LHCN-M2 (cell line): ENCODE measurements around the gene FNDC5. TPM values are rescaled to one million over a fixed set of nuclear protein-coding genes. Genes with fewer than 3 reads are reported as not detected.
A peak's percentile ranks its signal among the peaks of the same experiment; 100 is the strongest.

ENCODE experiments used
- DNase-seq: peaks from one replicate; pipeline ENCODE4 v3.0.0-alpha.2; 2012; ENCODE audit warnings: low read depth
- total RNA-seq: library from RNA; depleted of rRNA; stranded (reverse); fragments of >200 nt; gene quantifications from 2 replicates; pipeline ENCODE4 v1.2.3, GENCODE V29; 2014

The FNDC5 gene
- total RNA-seq, 1 experiment from 2014 or later = 28.5 TPM

DNA sequence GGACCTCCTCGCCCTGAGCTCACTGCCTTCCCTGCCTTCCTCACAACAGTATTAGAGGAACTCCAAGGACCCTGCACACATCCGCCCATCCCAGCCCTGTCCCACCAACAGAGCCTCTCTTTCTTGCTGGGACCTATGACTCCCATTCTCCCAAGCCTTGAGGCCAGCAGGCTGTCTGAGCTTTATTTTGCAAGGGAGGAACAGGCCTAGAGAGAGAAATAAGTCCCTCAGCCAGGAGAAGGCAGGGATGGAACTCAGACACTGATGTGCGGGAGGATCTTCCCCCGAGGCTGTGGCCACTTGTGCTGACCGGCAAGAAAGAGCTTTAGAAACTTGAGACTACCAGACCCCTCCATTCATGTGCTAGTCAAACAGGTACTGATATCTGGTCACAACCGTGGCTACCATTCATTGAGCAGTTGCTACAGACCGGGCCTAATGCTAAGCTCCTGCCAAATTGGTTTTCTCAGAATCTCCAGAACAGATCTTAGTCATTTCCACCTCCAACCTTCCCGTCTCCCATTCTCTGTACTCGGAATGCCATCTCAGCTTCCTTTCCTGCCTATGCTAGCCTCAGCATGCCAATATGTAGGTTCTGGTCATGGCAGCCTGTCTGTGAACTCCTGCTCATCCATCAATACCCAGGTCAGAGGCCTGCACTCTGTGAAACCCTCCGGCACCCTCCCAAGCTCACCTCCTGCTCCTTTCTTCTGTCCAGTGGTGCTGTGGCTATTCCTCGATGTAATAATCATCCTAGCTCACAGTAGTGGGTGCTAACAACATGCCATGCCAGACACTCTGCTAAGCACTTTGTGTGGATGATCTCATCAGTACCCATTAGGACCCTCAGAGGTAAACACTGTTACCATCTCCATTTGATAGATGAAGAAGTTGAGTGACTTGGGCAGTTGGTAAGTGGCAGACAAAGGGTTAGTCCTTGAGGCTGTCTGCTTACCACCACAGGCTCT is 26.7 kb upstream of the FNDC5 start:
- DNase-seq = no peak

DNA sequence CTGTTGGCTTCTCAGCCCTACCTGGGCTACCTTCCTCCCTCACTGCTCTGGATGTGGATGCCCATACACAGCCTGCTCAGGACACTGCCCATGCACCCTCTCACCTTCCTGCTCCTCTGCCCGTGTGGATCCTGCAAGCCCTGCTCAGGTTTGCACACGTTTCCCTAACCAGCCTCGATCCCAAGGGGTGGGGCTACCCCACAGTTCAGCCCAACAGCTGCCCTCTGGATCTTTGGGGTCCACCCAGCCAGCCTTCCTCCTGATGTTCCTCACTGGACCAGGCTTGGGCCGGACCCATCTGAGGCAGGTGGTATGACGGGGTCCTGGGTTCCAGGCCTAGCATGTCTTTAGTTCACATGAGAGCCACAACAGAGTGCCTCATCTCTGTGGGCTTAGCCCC is 25.7 kb upstream of the FNDC5 start:
- no peak for DNase-seq

DNA sequence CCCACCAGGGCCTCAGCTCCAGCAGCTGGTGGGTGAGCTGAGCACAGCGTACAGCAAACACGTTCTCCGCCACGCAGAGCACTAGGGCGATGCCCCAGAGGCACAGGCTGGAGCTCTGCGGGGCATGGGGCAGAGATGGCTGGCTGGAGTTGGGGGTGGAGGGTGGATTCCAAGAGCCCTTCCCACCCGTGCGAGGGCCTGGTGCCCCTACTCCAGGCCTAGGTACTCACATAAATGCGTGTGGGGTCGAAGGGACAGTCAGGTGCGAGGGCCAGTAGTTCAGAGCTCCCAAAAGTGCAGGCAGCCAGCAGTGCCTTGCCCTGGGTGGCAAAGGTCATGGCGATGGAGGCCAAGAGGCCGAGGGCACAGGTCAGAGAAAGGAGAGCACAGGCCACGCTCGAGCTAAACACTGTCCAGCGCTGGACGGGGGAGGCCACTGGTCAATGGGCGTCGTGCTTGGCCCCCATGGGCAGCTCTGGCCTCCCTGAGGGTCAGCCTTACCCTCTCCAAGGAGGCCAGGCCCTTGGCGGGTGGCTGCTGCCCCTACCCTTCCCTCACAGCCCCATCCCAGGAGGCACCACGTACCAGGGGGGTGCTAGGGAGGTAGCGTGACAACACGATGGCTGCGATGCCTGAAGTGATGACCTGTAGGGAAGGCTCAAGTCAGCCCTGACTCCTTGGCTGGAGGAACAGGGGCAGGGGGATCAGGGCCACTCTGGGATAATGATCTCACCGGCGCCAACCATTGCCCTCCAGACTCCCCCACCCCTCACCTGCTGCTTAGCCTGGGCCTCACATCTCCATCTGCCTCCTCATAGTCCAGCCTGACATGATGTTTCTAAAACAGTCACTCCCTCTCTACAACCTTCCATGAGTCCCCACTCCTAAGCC is 24.9 kb upstream of the FNDC5 start:
- DNase-seq = no peak

DNA sequence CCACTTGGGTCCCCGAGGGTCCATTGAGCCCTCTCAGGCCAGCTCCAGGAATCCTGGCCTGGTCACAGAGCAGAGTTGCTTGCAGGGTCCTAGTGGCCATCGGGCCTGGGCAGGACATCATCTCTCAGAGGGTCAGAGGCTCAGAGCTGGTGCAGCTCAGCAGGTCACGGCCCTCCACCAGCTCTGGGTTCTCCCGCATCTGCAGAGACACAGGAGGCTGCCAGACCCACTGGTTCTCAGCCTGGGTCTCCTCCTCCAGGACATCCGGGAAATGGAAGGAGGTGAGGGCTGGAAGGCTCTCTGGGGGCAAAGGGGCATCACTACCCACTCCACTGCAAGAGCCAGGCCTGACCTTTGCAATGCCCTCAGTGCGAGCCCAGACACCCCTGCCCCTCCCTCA is 24.0 kb upstream of the FNDC5 start:
- no peak for DNase-seq

DNA sequence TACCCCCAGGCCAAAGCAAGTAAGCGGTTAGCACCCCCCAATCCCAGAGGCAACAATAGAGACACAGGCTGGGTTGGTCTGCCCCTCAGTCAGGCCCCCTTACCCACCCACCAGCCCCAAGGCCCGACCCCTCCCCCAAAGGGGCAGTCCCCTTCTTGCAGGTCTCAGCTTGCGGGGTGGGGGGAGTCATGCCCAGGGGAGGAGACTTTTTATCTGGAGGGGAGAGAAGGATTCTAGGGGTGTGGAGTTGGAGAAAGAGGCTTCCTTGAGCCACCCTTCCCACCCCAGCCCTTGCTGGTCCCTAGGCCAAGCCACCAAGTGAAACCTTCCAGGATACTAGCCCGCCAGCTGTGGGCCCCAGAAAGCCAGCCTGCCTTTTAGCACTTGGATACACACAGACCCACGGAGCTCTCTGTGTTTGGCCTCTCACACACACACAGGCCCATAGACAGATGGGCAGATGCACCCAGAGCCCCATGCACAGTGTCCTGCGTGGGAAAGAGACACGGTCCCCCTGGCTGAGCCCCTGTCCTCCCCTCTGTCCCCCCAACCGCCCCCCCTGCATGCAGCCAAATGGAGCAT is 23.4 kb upstream of the FNDC5 start:
- no peak for DNase-seq

DNA sequence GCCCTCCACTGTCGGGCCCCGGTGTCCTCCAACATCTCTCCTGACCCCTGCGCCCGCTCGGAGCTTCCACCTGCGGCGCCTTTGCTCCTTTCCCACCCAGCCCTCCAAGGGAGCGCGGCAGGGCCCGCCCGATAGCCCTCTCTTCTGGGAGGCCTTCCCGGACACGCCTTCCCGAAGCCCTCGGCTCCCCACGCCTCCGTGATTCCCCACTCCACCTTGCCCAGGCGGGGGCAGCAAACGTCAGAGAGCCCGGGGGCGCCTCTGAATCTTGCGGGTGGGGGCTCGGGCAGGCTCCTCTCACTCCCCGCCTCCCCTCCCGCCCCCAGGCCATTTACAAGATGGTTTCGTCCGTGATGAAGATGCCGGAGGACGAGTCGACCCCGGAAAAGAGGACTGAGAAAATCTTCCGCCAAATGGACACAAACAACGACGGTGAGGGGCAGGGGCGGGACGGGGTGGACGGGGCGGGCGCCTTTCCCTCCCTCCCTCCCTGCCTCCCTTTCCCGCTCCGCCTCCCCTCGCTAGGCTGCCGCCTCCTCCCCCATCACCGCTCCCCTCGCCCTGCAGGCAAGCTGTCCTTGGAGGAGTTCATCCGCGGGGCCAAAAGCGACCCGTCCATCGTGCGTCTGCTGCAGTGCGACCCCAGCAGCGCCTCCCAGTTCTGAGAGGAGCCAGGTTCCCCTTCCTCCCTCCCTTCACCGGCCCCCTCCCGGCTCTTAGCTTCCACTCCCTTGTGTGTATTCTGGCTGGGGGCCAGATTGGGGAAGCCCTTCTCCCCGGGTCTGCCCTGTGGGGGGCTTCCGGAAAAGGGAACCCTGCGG is 22.7 kb upstream of the FNDC5 start:
- no peak for DNase-seq

DNA sequence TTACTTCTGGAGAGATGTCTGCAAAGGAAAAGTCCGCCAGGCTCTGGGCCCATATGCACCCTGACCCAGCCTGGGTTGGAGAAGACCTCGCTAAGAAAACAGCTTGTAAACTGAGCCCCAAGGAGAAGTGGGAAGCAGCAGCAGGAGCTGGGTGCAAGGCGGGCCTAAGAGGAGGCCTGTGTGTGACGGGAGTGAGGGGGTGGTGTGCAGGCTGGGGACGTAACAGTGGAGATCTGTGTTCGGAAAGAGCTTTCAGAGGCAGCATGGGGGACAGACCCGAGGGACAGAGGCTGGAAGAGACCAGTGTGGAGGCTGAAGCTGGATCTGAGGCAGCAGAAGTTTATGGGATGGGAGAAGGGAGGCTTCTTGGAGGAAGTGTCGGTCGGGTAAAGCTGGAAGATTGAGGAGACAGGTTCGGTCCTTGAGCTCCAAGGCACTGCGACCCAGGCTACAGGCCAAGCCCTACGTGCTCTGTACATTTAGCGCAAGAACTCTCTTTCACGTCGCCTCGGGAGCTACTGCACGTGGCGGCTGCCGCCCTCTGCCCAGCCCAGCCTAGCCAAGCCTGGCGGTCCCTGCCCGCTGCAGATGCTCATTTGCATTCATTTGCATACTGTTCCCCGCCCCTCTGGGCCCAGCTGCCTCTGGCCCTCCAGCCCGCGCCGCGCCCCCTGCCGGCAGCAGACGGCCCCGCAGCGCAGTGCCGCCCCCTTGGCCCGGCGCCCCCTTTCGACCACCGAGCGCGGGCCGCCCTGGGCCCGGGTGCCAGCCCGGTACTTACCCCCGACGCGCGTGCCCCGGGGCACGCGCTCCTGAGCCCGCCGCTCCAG is 21.9 kb upstream of the FNDC5 start:
- no peak for DNase-seq

DNA sequence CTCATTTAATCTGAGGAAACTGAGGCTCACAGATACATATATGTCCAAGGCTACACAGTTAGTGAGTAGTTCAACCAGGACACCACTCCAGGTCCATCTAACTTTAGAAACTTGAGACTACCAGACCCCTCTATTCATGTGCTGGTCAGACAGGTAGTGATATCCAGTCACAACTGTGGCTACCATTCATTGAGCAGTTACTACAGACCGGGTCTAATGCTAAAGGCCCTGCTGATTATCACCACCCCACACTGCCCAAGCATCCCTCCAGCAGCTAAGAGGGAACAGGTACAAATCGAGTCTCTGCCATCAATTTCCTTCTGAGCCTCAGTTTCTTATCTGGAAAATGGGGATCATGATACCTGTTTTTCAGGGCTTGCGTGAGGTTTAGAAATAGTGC is 20.9 kb upstream of the FNDC5 start:
- no peak for DNase-seq

DNA sequence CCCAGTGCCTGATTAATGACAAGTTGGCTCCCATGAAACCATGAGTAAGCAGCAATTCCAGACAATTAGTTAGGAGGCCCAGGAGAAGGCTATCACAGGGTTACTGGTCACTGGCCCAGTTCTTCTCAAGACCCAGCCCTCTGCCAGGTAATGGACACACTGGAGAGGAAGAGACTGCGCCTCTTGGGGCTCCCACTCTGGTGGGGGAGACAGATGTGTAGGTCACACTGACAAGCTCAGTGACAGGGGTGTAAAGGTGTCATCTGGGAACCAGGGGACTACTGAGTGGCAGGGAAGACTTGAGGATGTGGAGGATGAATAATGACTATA is 20.5 kb upstream of the FNDC5 start:
- DNase-seq = no peak

DNA sequence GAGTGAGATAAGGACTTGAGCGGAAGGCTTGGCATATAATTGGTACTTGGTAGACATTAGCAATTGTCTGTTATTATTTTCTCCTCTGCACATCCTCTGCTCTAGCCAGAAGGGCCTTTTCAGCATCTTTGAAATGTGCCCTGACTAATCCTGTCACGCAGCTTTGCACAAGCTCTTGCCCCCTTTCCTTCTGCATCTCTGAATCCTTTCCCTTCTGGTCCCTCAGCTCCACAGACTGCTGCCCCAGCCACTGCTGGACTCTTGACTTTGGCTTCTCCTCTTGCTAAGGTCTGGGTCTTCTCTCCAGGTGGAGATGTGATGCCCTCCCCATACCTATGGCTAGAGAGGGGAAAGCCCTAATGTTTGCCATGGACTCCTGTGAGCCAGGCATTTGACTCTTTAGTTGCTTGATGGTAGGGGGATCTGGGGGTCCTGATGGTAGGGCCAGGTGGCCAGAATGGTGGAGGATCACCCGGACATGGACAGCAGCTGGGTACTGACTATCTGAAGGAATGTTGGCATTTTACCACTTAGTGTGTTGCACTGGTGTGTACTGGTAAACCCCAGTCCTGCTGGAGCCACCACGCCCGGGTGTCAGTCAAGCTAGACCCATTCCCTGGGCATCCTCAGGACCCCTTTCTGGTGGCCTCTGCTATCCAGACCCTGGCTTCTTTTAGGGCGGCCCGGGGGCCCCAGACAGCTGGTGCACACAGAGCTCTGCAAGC is 20.0 kb upstream of the FNDC5 start:
- no peak for DNase-seq

DNA sequence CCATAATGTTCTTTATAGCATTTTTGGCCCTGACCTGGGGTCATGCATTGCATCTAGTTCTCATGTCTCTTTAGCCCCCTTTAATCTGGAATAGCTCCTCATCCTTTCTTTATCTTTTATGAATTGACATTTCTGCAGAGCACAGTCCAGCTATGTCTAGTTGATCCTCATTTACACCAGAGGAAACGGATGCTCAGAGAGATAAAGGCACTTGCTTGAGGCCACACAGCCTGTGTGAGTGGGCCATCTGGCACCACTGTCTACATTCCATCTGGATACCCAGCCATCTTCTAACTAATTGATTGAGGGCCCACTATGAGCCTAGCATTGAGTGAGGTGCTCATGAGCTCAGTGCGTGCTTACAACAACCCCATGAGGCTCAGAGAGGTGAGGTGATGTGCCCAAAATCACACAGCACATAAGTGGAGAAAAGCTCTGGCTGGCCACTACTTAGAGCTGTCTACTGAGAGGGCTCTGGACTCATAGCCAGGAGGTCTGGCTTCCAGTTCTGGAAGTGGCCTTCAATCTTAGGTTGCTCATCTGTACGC is 19.1 kb upstream of the FNDC5 start:
- DNase-seq = no peak

DNA sequence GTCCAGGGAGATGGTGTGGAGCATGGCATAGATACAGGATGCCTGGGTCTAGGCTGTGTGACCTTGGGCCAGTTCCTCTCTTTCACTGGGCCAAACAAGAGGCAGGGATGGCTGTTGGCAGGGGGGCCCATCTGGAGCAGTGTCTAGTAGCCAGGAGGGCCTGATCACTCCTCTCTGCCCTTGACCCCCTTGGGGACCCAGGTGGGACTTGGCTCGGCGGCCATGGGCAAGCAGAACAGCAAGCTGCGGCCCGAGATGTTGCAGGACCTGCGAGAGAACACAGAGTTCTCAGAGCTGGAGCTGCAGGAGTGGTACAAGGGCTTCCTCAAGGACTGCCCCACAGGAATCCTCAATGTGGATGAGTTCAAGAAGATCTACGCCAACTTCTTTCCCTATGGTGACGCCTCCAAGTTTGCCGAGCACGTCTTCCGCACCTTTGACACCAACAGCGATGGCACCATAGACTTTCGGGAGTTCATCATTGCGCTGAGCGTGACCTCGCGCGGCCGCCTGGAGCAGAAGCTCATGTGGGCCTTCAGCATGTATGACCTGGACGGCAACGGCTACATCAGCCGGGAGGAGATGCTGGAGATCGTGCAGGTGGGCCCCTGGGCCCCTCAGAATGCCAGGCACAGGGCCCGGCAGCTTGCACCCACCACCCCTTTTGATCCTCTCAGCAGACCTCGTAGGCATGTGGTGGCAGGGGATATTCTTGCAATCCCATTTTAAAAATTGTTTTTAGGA is 18.1 kb upstream of the FNDC5 start:
- DNase-seq = no peak

DNA sequence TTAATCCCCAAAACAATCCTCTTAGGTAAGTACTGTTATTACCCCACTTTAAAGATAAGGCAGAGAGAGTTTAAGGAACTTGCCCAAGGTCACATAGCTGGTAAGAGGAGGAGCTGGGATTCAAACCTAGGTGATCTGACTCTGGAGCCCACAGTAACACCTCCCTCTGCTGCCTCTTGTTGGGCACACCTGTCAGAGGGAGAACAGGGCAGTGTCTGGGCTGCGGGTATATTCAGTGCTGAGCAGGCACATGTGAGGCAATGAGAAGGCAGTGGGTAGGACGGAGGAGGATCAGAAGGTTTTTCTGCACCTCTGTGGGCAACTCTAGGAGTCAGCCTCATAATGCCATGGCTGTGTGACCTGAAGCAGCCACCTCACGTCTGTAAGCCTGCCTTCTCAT is 17.4 kb upstream of the FNDC5 start:
- no peak for DNase-seq

DNA sequence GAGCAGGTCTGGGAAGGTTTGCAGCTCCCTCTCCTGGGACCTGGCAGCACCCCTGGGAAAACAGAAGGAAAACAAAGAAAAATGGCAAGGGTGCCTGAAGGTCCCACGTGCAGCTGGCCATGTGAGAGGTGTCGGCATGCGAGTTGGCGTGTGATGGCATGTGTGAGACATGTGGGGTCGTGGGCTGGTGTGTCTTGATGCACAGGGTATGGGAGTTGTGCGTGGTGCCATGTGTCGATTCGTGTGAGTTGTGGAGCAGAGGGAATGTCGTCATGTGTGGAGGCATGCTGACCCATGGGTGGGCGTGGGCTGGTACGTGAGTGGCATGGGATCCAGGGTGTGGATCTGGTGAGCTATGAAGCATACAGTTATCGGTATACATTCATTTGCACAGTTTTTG is 16.9 kb upstream of the FNDC5 start:
- no peak for DNase-seq

DNA sequence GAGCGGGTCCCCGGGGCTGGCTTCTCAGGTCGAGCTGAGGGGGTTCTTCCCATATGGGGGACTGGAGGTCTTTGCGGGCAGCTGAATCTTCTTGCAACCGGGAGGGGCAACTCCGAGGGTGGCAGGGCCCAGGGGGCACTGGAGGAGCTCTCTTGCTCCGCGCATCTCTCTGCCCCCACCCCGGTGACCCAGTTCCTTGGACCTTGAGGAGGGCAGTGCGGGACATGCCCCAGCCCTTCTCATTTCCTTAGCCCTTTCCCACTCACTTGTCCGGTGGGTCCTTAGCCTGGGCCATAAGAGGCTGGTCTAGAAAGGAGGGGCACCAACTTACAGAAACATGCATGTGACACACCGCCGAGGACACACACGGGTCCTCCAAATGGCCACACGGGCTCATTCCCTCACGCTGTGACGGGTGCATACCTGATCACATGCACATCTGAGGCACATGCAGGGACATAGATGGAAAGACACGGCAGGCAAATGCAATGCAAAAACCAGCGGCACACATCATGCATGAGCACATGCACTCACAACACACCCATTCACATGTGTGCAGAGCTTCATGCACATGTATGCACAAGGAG is 16.2 kb upstream of the FNDC5 start:
- DNase-seq = no peak

DNA sequence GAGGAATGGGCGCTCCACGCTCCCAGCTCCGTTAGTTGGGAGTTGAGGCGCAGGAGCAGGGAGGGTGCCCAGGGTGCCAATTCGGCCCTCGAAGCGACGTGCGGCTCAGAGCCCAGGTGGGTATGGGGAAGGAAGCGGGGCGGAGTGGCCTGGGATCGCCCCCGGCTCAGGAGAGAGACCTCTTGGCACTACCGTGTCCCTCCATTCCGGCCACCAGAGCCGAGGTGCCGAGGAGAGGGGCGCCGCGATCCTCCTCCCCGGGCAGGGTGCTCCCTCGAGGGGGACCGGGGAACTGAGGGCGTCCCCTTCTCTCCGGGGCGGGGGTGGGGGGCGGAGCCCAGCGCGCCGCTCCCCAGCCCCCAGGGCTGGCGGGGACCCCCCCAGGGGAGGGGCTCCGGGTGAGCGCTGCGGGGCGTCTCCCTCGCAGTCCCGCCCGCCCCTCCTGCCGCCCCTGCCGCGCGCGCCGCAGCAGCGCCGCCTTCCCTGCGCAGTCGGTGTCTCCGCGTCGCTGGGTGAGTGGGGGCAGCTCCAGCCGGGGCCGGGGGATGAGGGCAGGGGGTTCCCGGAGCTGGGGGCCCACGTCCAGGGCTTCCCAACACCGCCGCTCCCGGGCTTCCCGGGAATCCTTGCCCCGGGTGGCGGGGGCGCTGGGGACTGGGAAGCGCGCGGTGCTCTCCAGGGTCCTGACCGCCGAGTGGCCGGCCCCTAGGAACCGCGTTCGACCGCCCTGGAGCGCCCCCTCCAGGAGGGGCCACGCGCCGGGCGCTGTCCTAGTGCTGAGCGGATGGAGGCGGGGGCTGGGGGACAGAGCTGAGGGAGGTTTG is 15.5 kb upstream of the FNDC5 start, which contains the start of gene HPCA:
HPCA (plus strand) TSS at position 488 of the 824 bp plus-strand sequence. CDS start 2,408 bp downstream, outside the sequence.
- DNase-seq = peak; percentile 44

DNA sequence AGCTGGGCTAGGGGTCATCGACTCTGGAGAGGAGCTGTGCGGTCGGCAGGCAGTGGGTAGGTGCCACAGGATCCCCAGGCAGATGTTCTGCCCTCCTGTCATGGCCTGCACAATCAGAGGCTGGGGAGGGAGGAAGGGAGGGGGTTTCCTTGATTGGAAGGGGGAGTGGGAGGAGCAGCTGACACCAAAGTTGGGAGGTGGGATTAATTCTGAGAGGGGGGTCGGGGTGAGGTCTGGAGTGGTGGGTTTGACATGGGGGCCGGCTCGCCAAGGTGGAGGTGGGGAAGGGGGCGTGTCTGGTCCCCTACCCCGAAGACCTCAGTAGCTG is 14.9 kb upstream of the FNDC5 start:
- DNase-seq = no peak

DNA sequence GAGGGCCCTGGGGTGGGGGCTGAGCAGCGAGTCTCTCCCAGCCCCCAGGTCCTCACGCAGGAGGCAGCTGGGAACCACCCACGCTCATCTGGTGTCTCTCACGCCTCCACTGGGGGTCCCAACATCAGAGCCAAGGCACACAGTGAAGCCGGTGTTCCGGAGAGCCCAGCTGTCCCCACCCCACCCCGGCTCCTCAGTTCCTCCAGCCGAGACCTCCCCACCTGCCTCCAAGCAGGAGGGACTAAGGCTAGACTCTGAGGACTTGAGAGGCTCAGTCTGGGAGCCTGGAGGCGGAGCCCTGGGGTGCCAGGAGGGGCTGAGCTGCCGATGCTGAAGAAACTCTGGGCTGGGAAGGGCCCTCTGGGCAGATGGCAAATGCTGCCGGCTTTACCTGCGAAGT is 14.0 kb upstream of the FNDC5 start:
- DNase-seq = no peak
